GM12801 (cell line): ENCODE measurements around the gene NXNL2.

Experiments
- CTCF ChIP-seq: IDR thresholded peaks from one replicate; pipeline ENCODE4 v1.5.1; 2011; ENCODE audit warnings: control low read depth; ENCODE audit not compliant: insufficient read length; ENCODE audit errors: extremely low read depth

NXNL2 gene

DNA sequence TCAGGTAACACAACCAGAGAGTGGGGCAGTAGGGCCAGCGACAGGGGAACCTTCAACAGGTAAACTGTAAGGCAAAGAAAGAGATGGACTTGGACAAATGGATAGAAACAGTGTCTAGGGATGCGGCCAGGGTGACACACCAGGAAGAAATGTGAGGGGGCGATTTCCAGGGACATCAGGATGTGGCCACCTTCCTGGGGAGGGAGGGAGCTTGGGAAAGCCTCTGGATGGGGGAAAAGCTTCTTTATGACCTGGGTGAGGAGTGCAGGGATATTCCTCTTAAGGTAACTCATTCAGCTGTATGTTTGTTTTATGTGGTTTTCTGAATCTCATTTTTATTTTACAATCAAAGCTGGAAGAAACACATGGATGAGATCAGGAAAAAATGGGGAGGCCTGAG is 11.9 kb upstream of the NXNL2 start:
- TF ChIP-seq CTCF: no peak

- no peak for TF ChIP-seq CTCF
Measured at GRCh38 chr9:88524911-88525310, 10.1 kb upstream of the NXNL2 start.

DNA sequence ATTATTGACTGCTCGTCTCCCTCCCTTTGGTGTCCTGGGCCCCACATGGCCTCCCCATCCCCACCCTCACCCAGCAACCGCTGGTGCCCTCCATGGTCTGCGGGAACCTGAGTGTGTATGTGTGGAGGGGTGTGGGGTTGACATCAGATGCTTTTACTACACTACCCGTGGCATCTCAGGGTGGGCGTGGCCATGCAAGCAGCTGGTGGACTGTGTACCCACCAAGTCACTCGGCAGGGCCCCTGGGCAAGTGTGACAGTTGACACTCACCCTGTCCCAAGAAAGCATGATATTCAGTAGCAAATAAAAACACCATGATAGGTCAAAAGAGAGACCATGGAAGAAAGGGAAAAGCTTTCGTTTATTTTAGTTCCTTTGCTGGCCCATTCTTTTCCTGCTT is 7.4 kb upstream of the NXNL2 start:
- TF ChIP-seq CTCF: no peak

DNA sequence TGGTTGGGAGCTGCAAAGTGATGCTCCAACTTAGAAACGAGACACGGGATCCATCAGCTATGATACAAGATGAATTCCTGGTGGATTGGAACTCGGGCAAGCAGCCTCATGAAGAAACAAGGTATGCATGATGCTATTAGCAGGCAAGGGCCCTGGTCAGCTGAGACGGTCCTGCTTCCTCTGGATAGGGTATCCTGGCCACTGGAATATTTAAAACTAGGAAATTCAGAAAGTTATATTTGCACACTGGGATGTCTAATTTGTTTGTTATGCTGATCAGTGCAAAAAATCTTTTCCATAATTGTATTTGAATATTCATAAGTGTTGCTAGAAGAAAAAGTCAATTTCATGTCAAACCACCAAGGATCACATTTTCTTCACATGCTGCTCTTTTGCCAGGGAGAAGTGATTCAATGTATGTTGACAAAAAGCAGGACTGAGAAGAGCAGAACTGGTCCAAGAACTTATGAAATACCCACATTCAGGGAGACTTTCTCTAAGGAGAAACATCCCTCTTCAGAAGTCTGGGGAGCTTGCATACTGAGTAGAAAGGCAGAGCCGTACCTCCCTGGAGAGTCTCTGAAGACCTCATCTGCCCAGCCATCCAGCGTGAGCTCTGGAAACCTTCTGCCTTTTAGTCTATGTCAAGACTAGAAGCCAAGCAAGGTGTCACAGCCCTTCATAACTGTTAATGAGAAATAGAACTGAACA is 6.7 kb upstream of the NXNL2 start:
- no peak for TF ChIP-seq CTCF

DNA sequence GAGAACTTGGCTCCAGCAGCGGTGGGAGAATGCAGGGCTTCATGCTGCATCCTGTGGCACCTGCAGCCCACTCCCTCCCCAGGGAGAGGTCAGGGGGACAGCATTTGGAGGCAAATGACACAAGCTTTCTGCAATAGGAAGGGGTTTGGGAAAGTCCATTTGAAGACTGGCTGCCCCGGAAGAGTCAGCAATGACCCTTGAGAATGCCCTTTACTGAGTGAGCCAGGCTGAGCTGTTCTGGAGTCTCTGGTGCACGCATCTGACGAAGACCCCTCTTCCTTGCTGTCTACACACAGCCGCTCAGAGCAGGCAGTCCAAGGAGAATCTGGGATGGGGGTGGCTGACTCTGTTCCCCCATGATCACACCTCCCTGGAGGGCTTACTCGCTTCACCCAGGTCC is 5.5 kb upstream of the NXNL2 start:
- no peak for TF ChIP-seq CTCF

- TF ChIP-seq CTCF: no peak
Measured at GRCh38 chr9:88530051-88530450, 4.9 kb upstream of the NXNL2 start.

- no peak for TF ChIP-seq CTCF
Measured at GRCh38 chr9:88531920-88532698, 2.9 kb upstream of the NXNL2 start.
